ENCODE measurements around the gene IL31RA.

DNA sequence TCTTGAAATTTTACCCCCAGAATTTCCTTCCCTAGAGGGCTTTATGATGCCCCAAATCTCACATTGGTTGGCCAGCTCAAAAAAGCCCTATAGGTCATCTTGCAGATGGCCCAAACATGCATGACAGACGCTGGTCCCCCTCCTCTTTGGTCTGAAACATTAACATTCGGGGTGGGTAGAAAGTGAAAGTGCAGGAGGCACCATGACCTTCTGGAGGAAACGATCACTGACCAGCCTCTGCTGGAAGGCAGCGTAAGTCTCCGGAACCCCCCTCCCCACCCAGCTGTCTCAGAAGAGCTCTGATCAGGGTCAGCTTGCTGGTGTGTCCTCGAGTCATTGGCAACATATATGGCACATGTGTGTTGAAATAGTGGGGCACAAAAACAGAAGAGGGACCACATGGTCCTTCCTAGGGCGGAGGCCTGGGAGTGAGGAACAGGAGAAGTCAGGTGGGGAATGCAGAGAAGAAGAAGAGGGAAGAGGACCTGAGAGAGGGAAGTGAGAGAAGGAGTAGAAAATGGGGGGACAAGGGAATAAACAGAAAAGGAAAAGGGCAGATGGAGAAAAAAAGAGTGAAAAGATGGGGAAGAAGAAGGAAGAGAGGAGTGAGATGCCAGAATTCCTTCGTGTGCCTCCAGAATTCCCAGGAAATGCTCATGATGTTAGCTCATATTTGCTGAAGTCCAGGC lies 46.2 kb downstream of the IL31RA start:
- TF ChIP-seq MAX (CRISPR knock-in tag; IDR thresholded peaks at IDR 0.05) (no peak), CTCF (IDR thresholded peaks at IDR 0.05) (no peak)

All from WTC11 (cell line).